ENCODE measurements around the gene CEACAM3.
A peak's percentile ranks its signal among the peaks of the same experiment; 100 is the strongest.

Gene CEACAM3

GRCh38 chr19:41847351-41848105 lies 51.1 kb downstream of the CEACAM3 start:
- no peak for DNase-seq

GRCh38 chr19:41848666-41849065 lies 52.3 kb downstream of the CEACAM3 start:
- no peak for DNase-seq

GRCh38 chr19:41849067-41849466 lies 52.7 kb downstream of the CEACAM3 start:
- DNase-seq: no peak

- DNase-seq: no peak
Observed at GRCh38 chr19:41850381-41850780, 54.0 kb downstream of the CEACAM3 start.

GRCh38 chr19:41851456-41851855 lies 55.1 kb downstream of the CEACAM3 start:
- no peak for DNase-seq

- no peak for DNase-seq
Observed at GRCh38 chr19:41853344-41853743, 57.0 kb downstream of the CEACAM3 start.

- no peak for DNase-seq
Observed at GRCh38 chr19:41853768-41854167, 57.4 kb downstream of the CEACAM3 start.

- no peak for DNase-seq
Observed at GRCh38 chr19:41859213-41859617, 62.8 kb downstream of the CEACAM3 start.

- DNase-seq: peak; percentile 98
Observed at GRCh38 chr19:41859618-41860418, 63.4 kb downstream of the CEACAM3 start, which contains the start of gene RPS19. Gene RPS19, plus strand, starts transcription at chr19:41860255. Its CDS starts 520 bp downstream, at chr19:41860775.

- no peak for DNase-seq
Observed at GRCh38 chr19:41860419-41861115, 64.2 kb downstream of the CEACAM3 start.

Data from HCEC 1CT (cell line).